NCI-H2029 (cell line): ENCODE data around the gene AKNA.

ENCODE experiments used
- DNase-seq: peaks from one replicate; lab custom pipeline; 2025; lab: John Stamatoyannopoulos, UW

AKNA gene

GRCh38 chr9:114362394-114362793 lies 25.4 kb downstream of the AKNA start:
- no peak for DNase-seq

GRCh38 chr9:114361542-114361941 lies 26.2 kb downstream of the AKNA start:
- DNase-seq: no peak

GRCh38 chr9:114359801-114360200 lies 28.0 kb downstream of the AKNA start:
- no peak for DNase-seq

GRCh38 chr9:114357911-114358328 lies 29.9 kb downstream of the AKNA start:
- no peak for DNase-seq

GRCh38 chr9:114357360-114357759 lies 30.4 kb downstream of the AKNA start:
- no peak for DNase-seq

GRCh38 chr9:114356792-114357191 lies 31.0 kb downstream of the AKNA start:
- DNase-seq: no peak

- DNase-seq: no peak
Measured at GRCh38 chr9:114355821-114356220, 32.0 kb downstream of the AKNA start.

GRCh38 chr9:114351932-114352331 lies 35.9 kb downstream of the AKNA start:
- DNase-seq: no peak

- DNase-seq: no peak
Measured at GRCh38 chr9:114350636-114351401, 37.0 kb downstream of the AKNA start.

GRCh38 chr9:114349713-114350480 lies 37.9 kb downstream of the AKNA start:
- DNase-seq: no peak

- DNase-seq: no peak
Measured at GRCh38 chr9:114348906-114349482, 38.8 kb downstream of the AKNA start.

- DNase-seq: no peak
Measured at GRCh38 chr9:114348261-114348905, 39.4 kb downstream of the AKNA start.

- DNase-seq: no peak
Measured at GRCh38 chr9:114347675-114348074, 40.1 kb downstream of the AKNA start.

GRCh38 chr9:114346146-114346545 lies 41.6 kb downstream of the AKNA start:
- no peak for DNase-seq

- DNase-seq: no peak
Measured at GRCh38 chr9:114345493-114346065, 42.2 kb downstream of the AKNA start.

GRCh38 chr9:114344692-114345091 lies 43.1 kb downstream of the AKNA start:
- DNase-seq: no peak

GRCh38 chr9:114344188-114344566 lies 43.6 kb downstream of the AKNA start:
- no peak for DNase-seq

- DNase-seq: no peak
Measured at GRCh38 chr9:114343471-114344187, 44.2 kb downstream of the AKNA start.

GRCh38 chr9:114342755-114343440 lies 44.9 kb downstream of the AKNA start:
- DNase-seq: no peak

GRCh38 chr9:114341991-114342390 lies 45.8 kb downstream of the AKNA start:
- no peak for DNase-seq
